H1 (cell line): Measurements from ENCODE around the gene LHFPL2. TPM values are rescaled to one million over a fixed set of nuclear protein-coding genes. Genes with fewer than 3 reads are reported as not detected.

Experiments used
- CTCF ChIA-PET: fragments of 300-600 bp; sonication (Branson Sonifier 250); formaldehyde crosslinking; loops from one replicate; lab custom pipeline; 2021; ENCODE audit not compliant: partially characterized antibody; lab: Charles Lee
- POLR2A ChIA-PET: fragments of 300-600 bp; sonication (Branson Sonifier 250); formaldehyde crosslinking; loops from one replicate; lab custom pipeline; 2021; ENCODE audit warnings: inconsistent platforms; ENCODE audit not compliant: partially characterized antibody; lab: Charles Lee
- DNase-seq, 2 experiments: peaks; one replicate each; pipeline versions ENCODE4 v3.0.0 to v3.0.0-alpha.2; 2010 to 2022; ENCODE audit warnings: low spot score in 2 of 2, low read depth in 1 of 2, mixed read lengths in 1 of 2
- FAIRE-seq: peaks from 2 replicates; lab custom pipeline; 2011; peaks lifted over from hg19 to GRCh38; lab: Jason Lieb, UNC
- H2AFZ ChIP-seq: 2 replicates; pipeline ENCODE4 v1.8.1; 2012; ENCODE audit warnings: low read length, inconsistent platforms
- H2AK5ac ChIP-seq: 2 replicates; pipeline ENCODE4 v1.6.1; 2013; ENCODE audit warnings: low read depth, low read length
- H2BK120ac ChIP-seq: replicated peaks from 2 replicates; pipeline ENCODE3; 2013; ENCODE audit warnings: low read depth, low read length, inconsistent platforms
- H2BK12ac ChIP-seq: 2 replicates; pipeline ENCODE4 v1.6.1; 2013; ENCODE audit warnings: low read depth, low read length
- H2BK15ac ChIP-seq: 2 replicates; pipeline ENCODE4 v1.6.1; 2013; ENCODE audit warnings: low read length
- H2BK20ac ChIP-seq: 2 replicates; pipeline ENCODE4 v1.6.1; 2013; ENCODE audit warnings: low read length
- H2BK5ac ChIP-seq: 2 replicates; pipeline ENCODE4 v1.6.1; 2013; ENCODE audit warnings: low read depth, low read length
- H3K14ac ChIP-seq: 2 replicates; pipeline ENCODE4 v1.6.1; 2013; ENCODE audit warnings: inconsistent platforms; ENCODE audit not compliant: insufficient read length
- H3K18ac ChIP-seq: 2 replicates; pipeline ENCODE4 v1.6.1; 2013; ENCODE audit warnings: low read length; ENCODE audit errors: extremely low read depth
- H3K23ac ChIP-seq: 2 replicates; pipeline ENCODE4 v1.6.1; 2013; ENCODE audit warnings: inconsistent platforms; ENCODE audit not compliant: insufficient read length
- H3K23me2 ChIP-seq: 2 replicates; pipeline ENCODE4 v1.6.1; 2013; ENCODE audit warnings: low read depth, low read length
- H3K27ac ChIP-seq: 2 replicates; pipeline ENCODE4 v1.6.1; 2011; ENCODE audit warnings: low read depth, low read length, inconsistent platforms
- H3K27me3 ChIP-seq, 4 experiments: replicated peaks in 1 of 4; 1 replicate in 1 of 4; 2 replicates in 3 of 4; pipeline versions ENCODE4 v1.6.1 to v1.8.1; 2011 to 2013; ENCODE audit warnings: low read length in 3 of 4, mild to moderate bottlenecking in 3 of 4, inconsistent platforms in 2 of 4, mixed read lengths in 2 of 4, moderate library complexity in 1 of 4; ENCODE audit not compliant: control insufficient read depth in 3 of 4, insufficient read depth in 3 of 4; ENCODE audit errors: extremely low read depth in 1 of 4
- H3K36me3 ChIP-seq, 4 experiments: 2 replicates each; pipeline versions ENCODE4 v1.6.1 to v1.8.1; 2011 to 2013; ENCODE audit warnings: mild to moderate bottlenecking in 4 of 4, low read length in 3 of 4, moderate library complexity in 2 of 4, control low read depth in 1 of 4, inconsistent platforms in 1 of 4; ENCODE audit not compliant: insufficient read depth in 4 of 4, control insufficient read depth in 2 of 4
- H3K4ac ChIP-seq: replicated peaks from 2 replicates; pipeline ENCODE3; 2013; ENCODE audit warnings: low read length, low read depth, mixed read lengths, inconsistent platforms; ENCODE audit not compliant: insufficient read length
- H3K4me1 ChIP-seq, 4 experiments: replicated peaks in 1 of 4; 1 replicate in 1 of 4; 2 replicates in 3 of 4; pipeline versions ENCODE4 v1.6.1 to v1.8.1; 2011 to 2013; ENCODE audit warnings: low read length in 3 of 4, inconsistent platforms in 2 of 4, mixed read lengths in 1 of 4; ENCODE audit not compliant: insufficient read depth in 4 of 4, control insufficient read depth in 3 of 4
- H3K4me2 ChIP-seq, 2 experiments: 2 replicates each; pipeline versions ENCODE4 v1.6.1 to v1.8.1; 2011 to 2013; ENCODE audit warnings: low read depth in 2 of 2, low read length in 2 of 2, control low read depth in 1 of 2, inconsistent platforms in 1 of 2, mild to moderate bottlenecking in 1 of 2; ENCODE audit not compliant: insufficient read depth in 1 of 2
- H3K4me3 ChIP-seq, 4 experiments: fragments of 200-600, 300-600 bp in 1 of 4; sonication (generic), shearing (Covaris generic), sonication (Bioruptor Twin) in 1 of 4; 2 replicates each; pipeline versions ENCODE4 v1.5.1 to v1.8.1; 2011 to 2016; ENCODE audit warnings: low read length in 4 of 4, low read depth in 3 of 4, control low read depth in 2 of 4, inconsistent platforms in 2 of 4, mild to moderate bottlenecking in 2 of 4, mixed read lengths in 1 of 4, moderate library complexity in 1 of 4; ENCODE audit not compliant: insufficient read depth in 2 of 4; ENCODE audit errors: extremely low read depth in 1 of 4
- H3K56ac ChIP-seq: replicated peaks from 2 replicates; pipeline ENCODE3; 2013; ENCODE audit warnings: low read depth, mild to moderate bottlenecking, mixed read lengths, low read length, inconsistent platforms; ENCODE audit not compliant: insufficient read length
- H3K79me1 ChIP-seq: 2 replicates; pipeline ENCODE4 v1.6.1; 2013; ENCODE audit warnings: low read depth, low read length, control low read depth
- H3K79me2 ChIP-seq, 2 experiments: 2 replicates each; pipeline versions ENCODE4 v1.6.1 to v1.8.1; 2012 to 2013; ENCODE audit warnings: low read length in 2 of 2, mild to moderate bottlenecking in 2 of 2, inconsistent platforms in 1 of 2; ENCODE audit not compliant: insufficient read depth in 2 of 2, control insufficient read depth in 1 of 2
- H3K9ac ChIP-seq, 4 experiments: replicated peaks in 1 of 4; 1 replicate in 1 of 4; 2 replicates in 3 of 4; pipeline versions ENCODE4 v1.6.1 to v1.8.1; 2011 to 2013; ENCODE audit warnings: low read depth in 3 of 4, low read length in 3 of 4, control low read depth in 2 of 4, mild to moderate bottlenecking in 2 of 4, moderate library complexity in 2 of 4, inconsistent platforms in 1 of 4; ENCODE audit errors: extremely low read depth in 1 of 4
- H3K9me3 ChIP-seq, 2 experiments: 2 replicates each; pipeline versions ENCODE4 v1.6.1 to v1.8.1; 2012 to 2013; ENCODE audit warnings: mild to moderate bottlenecking in 2 of 2, moderate library complexity in 2 of 2, control low read depth in 1 of 2, inconsistent platforms in 1 of 2, low read depth in 1 of 2, low read length in 1 of 2, mixed read lengths in 1 of 2; ENCODE audit not compliant: insufficient read depth in 2 of 2
- H4K20me1 ChIP-seq, 2 experiments: replicated peaks in 1 of 2; 2 replicates each; pipeline versions ENCODE3 to v1.8.1; 2011 to 2013; ENCODE audit warnings: inconsistent platforms in 2 of 2, low read length in 2 of 2, mild to moderate bottlenecking in 1 of 2; ENCODE audit not compliant: insufficient read depth in 2 of 2, control insufficient read depth in 1 of 2
- H4K5ac ChIP-seq: 2 replicates; pipeline ENCODE4 v1.6.1; 2013; ENCODE audit warnings: low read length, low read depth, mixed read lengths, inconsistent platforms; ENCODE audit not compliant: insufficient read length
- H4K8ac ChIP-seq: 2 replicates; pipeline ENCODE4 v1.8.0; 2013; ENCODE audit warnings: mild to moderate bottlenecking, moderate library complexity, low read length, inconsistent platforms; ENCODE audit not compliant: insufficient read depth; ENCODE audit errors: extremely low read depth
- H4K91ac ChIP-seq: replicated peaks from 2 replicates; pipeline ENCODE3; 2013; ENCODE audit warnings: low read length, mixed read lengths, inconsistent platforms; ENCODE audit not compliant: insufficient read length
- ATF3 ChIP-seq: IDR thresholded peaks from 2 replicates; pipeline ENCODE4 v1.6.1; 2011; ENCODE audit warnings: low read depth, mild to moderate bottlenecking, low read length; ENCODE audit not compliant: insufficient read depth
- BCL11A ChIP-seq, 2 experiments: IDR thresholded peaks; one replicate each; pipeline ENCODE4 v1.6.1; 2011; ENCODE audit warnings: low read depth in 2 of 2, low read length in 2 of 2, mild to moderate bottlenecking in 2 of 2
- CEBPB ChIP-seq: IDR thresholded peaks from 2 replicates; pipeline ENCODE4 v1.6.1; 2012; ENCODE audit warnings: low read depth, low read length
- CHD2 ChIP-seq: IDR thresholded peaks from 2 replicates; pipeline ENCODE4 v1.6.1; 2012; ENCODE audit warnings: low read length, improper control_type of control experiment
- GABPA ChIP-seq: IDR thresholded peaks from 2 replicates; pipeline ENCODE4 v1.6.1; 2011; ENCODE audit warnings: mild to moderate bottlenecking, low read length, moderate library complexity, borderline replicate concordance; ENCODE audit not compliant: insufficient read depth
- HDAC2 ChIP-seq, 2 experiments: fragments of 300-600 bp in 1 of 2; sonication (generic) in 1 of 2; IDR thresholded peaks; 2 replicates each; pipeline ENCODE4 v1.6.1; 2011 to 2012; ENCODE audit warnings: low read depth in 2 of 2, low read length in 2 of 2, mild to moderate bottlenecking in 2 of 2, moderate library complexity in 2 of 2, borderline replicate concordance in 1 of 2, inconsistent platforms in 1 of 2
- JUN ChIP-seq: IDR thresholded peaks from 2 replicates; pipeline ENCODE4 v1.6.1; 2011; ENCODE audit warnings: low read depth, mild to moderate bottlenecking, improper control_type of control experiment, low read length
- KDM5A ChIP-seq: fragments of 200-600 bp; IDR thresholded peaks from 2 replicates; pipeline ENCODE4 v1.7.1; 2012; ENCODE audit warnings: mild to moderate bottlenecking, low read length, inconsistent platforms, mixed read lengths
- RAD21 ChIP-seq, 2 experiments: IDR thresholded peaks in 1 of 2; conservative IDR thresholded peaks in 1 of 2; 2 replicates each; pipeline ENCODE4 v1.6.1; 2011; ENCODE audit warnings: low read depth in 2 of 2, low read length in 2 of 2, improper control_type of control experiment in 1 of 2, inconsistent platforms in 1 of 2, mild to moderate bottlenecking in 1 of 2, moderate library complexity in 1 of 2
- TCF12 ChIP-seq: IDR thresholded peaks from 2 replicates; pipeline ENCODE4 v1.6.1; 2011; ENCODE audit warnings: low read depth, mild to moderate bottlenecking, low read length
- WGBS, 2 experiments: shearing (Covaris generic) in 1 of 2; methylation state at CpG; one replicate each; pipeline versions ENCODE4 v1.1.6 to v1.1.7; 2013 to 2015; ENCODE audit warnings: low lambda C conversion rate in 2 of 2, mixed read lengths in 2 of 2, inconsistent platforms in 1 of 2, low coverage in 1 of 2, missing lambda C conversion rate in 1 of 2; ENCODE audit not compliant: insufficient replicate concordance in 2 of 2, insufficient coverage in 1 of 2, insufficient read length in 1 of 2; ENCODE audit errors: extremely low coverage in 1 of 2, missing lambda C conversion rate in 1 of 2; 5-methylcytosine and 5-hydroxymethylcytosine counted together
- polyA plus RNA-seq, 7 experiments: library from polyadenylated mRNA; depleted of rRNA in 3 of 7; stranded (reverse) in 5 of 7; unstranded in 2 of 7; fragments of >200 nt in 5 of 7; fragments of 200-250 nt in 2 of 7; gene quantifications; 1 replicate in 5 of 7; 2 replicates in 1 of 7; 4 replicates in 1 of 7; pipeline versions ENCODE4 v1.2.1 to v1.2.3, GENCODE V29; 2011 to 2013; ENCODE audit warnings: missing spikeins in 2 of 7, mixed read lengths in 2 of 7
- total RNA-seq: library from RNA; stranded (reverse); fragmentation: NEBNext Ultra II Directional; extraction: Animal tissue kit (Norgen Biotek cat#: 25700); gene quantifications from 2 replicates; pipeline ENCODE4 v1.2.1, GENCODE V29; 2021

The LHFPL2 gene
- total and polyA plus RNA-seq, 2 of the 8 experiments (the other 6 are each of a cell fraction or from before 2014, with no cell fraction given), result 9.6 to 43.0 TPM

GRCh38 chr5:78513441-78513840 lies 135.1 kb downstream of the LHFPL2 start:
- Histone ChIP-seq H3K9me3 (no peaks in the 10 kb centered on the region), H2AK5ac (no peak overlapping the region), H3K9ac (no peak overlapping the region), H3K27ac (no peak overlapping the region), H3K79me2 (peaks cover 0 to 7% of the 10 kb centered on the region in 2 experiments; a peak in 1 of 4 replicates), H4K91ac (no peak overlapping the region), H3K79me1 (peaks cover 4% of the 10 kb centered on the region), H3K14ac (no peak overlapping the region), H2BK120ac (no peak overlapping the region), H3K18ac (no peak overlapping the region), H3K27me3 (no peaks in the 10 kb centered on the region), H2BK5ac (no peak overlapping the region), H2BK12ac (no peak overlapping the region), H3K4me3 (no peak overlapping the region), H4K5ac (no peak overlapping the region), H4K8ac (no peak overlapping the region), H2BK20ac (no peak overlapping the region), H4K20me1 (no peaks in the 10 kb centered on the region), H3K36me3 (no peaks in the 10 kb centered on the region; a peak in 1 of 8 replicates), H3K4me2 (no peak overlapping the region), H2BK15ac (no peak overlapping the region), H2AFZ (no peak overlapping the region)
- ChIA-PET POLR2A (no interaction called here), CTCF (interaction anchor here (4.5 kb wide), 1 partner anchor 20 kb away, joined by 31 read pairs; no protein-coding TSS in a partner anchor)
- FAIRE-seq (no peak), DNase-seq (no peak)
- TF ChIP-seq KDM5A (no peak), BCL11A (IDR thresholded peaks at IDR 0.05; ENCODE audit: low read depth in 2 of 2, low read length in 2 of 2) (no peak), HDAC2 (IDR thresholded peaks at IDR 0.05; ENCODE audit: borderline replicate concordance in 1 of 2, low read depth in 2 of 2, low read length in 2 of 2) (no peak), TCF12 (no peak), CEBPB (no peak), CHD2 (no peak), JUN (no peak), GABPA (no peak), RAD21 (IDR thresholded peaks at IDR 0.05 in 1 of 2, conservative IDR thresholded peaks at IDR 0.05 in 1 of 2; ENCODE audit: low read depth in 2 of 2, low read length in 2 of 2) (no peak), ATF3 (no peak)
- TF ChIP-seq, all 59 proteins: peak for 0
- H3K23ac ChIP-seq, result no peak overlapping the region
- 89% methylated on average over 6 of the region's 6 CpGs; no CpG with 5 or more reads in 1 of the 2 experiments for WGBS, 2 experiments
- H3K23me2 ChIP-seq, result peaks cover 3% of the 10 kb centered on the region
- no peak overlapping the region for H3K4ac ChIP-seq
- H3K4me1 ChIP-seq, result peaks cover 4 to 17% (median 4%) of the 10 kb centered on the region in 4 experiments
- no peak overlapping the region for H3K56ac ChIP-seq
